HCT116 (cell line): ENCODE data around the gene BRD9. TPM values are rescaled to one million over a fixed set of nuclear protein-coding genes. Genes with fewer than 3 reads are reported as not detected.

Experiments
- ATAC-seq: fragments of 200-7000 bp; cut with Tn5 transposase; 2 replicates; pipeline ENCODE4 v1.9.1; 2020; ENCODE audit warnings: mild to moderate bottlenecking, moderate library complexity
- BruUV-seq: library from RNA; stranded (reverse); fragments of 400-500 nt; replicated peaks from 2 replicates; lab custom pipeline; 2021; lab: Mats Ljungman, UMichigan
- CTCF ChIA-PET: fragments of 300-600 bp; sonication (Branson Sonifier 250); formaldehyde crosslinking; loops from one replicate; lab custom pipeline; 2021; ENCODE audit warnings: antibody characterized with exemption; lab: Charles Lee
- POLR2A ChIA-PET: fragments of 300-600, 350-600 bp; sonication (Branson Sonifier 250); formaldehyde crosslinking; loops from one replicate; lab custom pipeline; 2021; ENCODE audit warnings: antibody characterized with exemption; lab: Charles Lee
- RAD21 ChIA-PET, 2 experiments: fragments of 300-600 bp; sonication (Branson Sonifier 250); formaldehyde crosslinking; loops; one replicate each; lab custom pipeline; 2023; ENCODE audit warnings: low total read pairs in 2 of 2; ENCODE audit not compliant: uncharacterized antibody in 2 of 2, unreplicated experiment in 2 of 2, low non-redundant PET in 1 of 2; lab: Charles Lee
- DNase-seq: peaks from one replicate; pipeline ENCODE4 v3.0.0-alpha.2; 2010; ENCODE audit warnings: low read depth, low spot score
- H2AFZ ChIP-seq: fragments of 200-600 bp; shearing (Covaris generic), sonication (generic); 2 replicates; pipeline ENCODE4 v1.6.1; 2017; ENCODE audit warnings: low read depth, mixed run types, mixed read lengths, antibody characterized with exemption, low read length; ENCODE audit not compliant: poor library complexity, severe bottlenecking
- H3K27ac ChIP-seq: 2 replicates; pipeline ENCODE4 v1.5.1; 2012; ENCODE audit warnings: low read depth, low read length
- H3K27me3 ChIP-seq: fragments of 200-600 bp; sonication (generic); 2 replicates; pipeline ENCODE4 v1.6.1; 2016; ENCODE audit warnings: mixed run types, low read length, mixed read lengths; ENCODE audit not compliant: insufficient read depth
- H3K36me3 ChIP-seq, 2 experiments: fragments of 200-500 bp in 1 of 2; fragments of 200-600 bp in 1 of 2; sonication (Bioruptor generic) in 1 of 2; sonication (generic) in 1 of 2; 2 replicates each; pipeline versions ENCODE4 v1.5.1 to v1.6.1; 2014 to 2016; ENCODE audit warnings: low read length in 2 of 2, inconsistent platforms in 1 of 2, mixed read lengths in 1 of 2, mixed run types in 1 of 2; ENCODE audit not compliant: insufficient read depth in 2 of 2, control insufficient read depth in 1 of 2
- H3K4me1 ChIP-seq, 2 experiments: fragments of 200-600 bp in 1 of 2; sonication (generic) in 1 of 2; 2 replicates each; pipeline versions ENCODE4 v1.5.1 to v1.6.1; 2012 to 2017; ENCODE audit warnings: low read length in 2 of 2, inconsistent platforms in 1 of 2, mild to moderate bottlenecking in 1 of 2, mixed read lengths in 1 of 2, mixed run types in 1 of 2, moderate library complexity in 1 of 2; ENCODE audit not compliant: insufficient read depth in 2 of 2, control insufficient read depth in 1 of 2
- H3K4me2 ChIP-seq: fragments of 200-600 bp; sonication (generic); 2 replicates; pipeline ENCODE4 v1.6.1; 2017; ENCODE audit warnings: mixed run types, low read length, mixed read lengths
- H3K4me3 ChIP-seq, 2 experiments: fragments of 200-600 bp in 1 of 2; sonication (generic) in 1 of 2; replicated peaks in 1 of 2; 2 replicates each; pipeline ENCODE4 v1.5.1; 2011 to 2016; ENCODE audit warnings: low read length in 2 of 2, control low read depth in 1 of 2, low read depth in 1 of 2, mild to moderate bottlenecking in 1 of 2, mixed read lengths in 1 of 2, mixed run types in 1 of 2
- H3K79me2 ChIP-seq: fragments of 200-600 bp; sonication (generic); 2 replicates; pipeline ENCODE4 v1.6.1; 2017; ENCODE audit warnings: mild to moderate bottlenecking, mixed run types, low read length, moderate library complexity, mixed read lengths; ENCODE audit not compliant: insufficient read depth
- H3K9ac ChIP-seq: fragments of 200-600 bp; sonication (generic); 2 replicates; pipeline ENCODE4 v1.6.1; 2016; ENCODE audit warnings: low read length, mixed read lengths
- H3K9me2 ChIP-seq: fragments of 200-600 bp; sonication (generic), shearing (Covaris generic); 2 replicates; pipeline ENCODE4 v1.6.1; 2017; ENCODE audit warnings: mixed run types, mild to moderate bottlenecking, moderate library complexity; ENCODE audit not compliant: insufficient read depth
- H3K9me3 ChIP-seq, 2 experiments: fragments of 200-500 bp in 1 of 2; fragments of 200-600 bp in 1 of 2; sonication (Bioruptor generic) in 1 of 2; sonication (generic) in 1 of 2; 2 replicates each; pipeline ENCODE4 v1.6.1; 2014 to 2017; ENCODE audit warnings: low read length in 2 of 2, mixed read lengths in 2 of 2, inconsistent platforms in 1 of 2, low read depth in 1 of 2, mild to moderate bottlenecking in 1 of 2, mixed run types in 1 of 2, moderate library complexity in 1 of 2; ENCODE audit not compliant: control insufficient read depth in 1 of 2, insufficient read depth in 1 of 2
- H4K20me1 ChIP-seq: fragments of 200-600 bp; sonication (generic), shearing (Covaris generic); 2 replicates; pipeline ENCODE4 v1.6.1; 2017; ENCODE audit warnings: mixed run types, mild to moderate bottlenecking, moderate library complexity; ENCODE audit not compliant: insufficient read depth
- ATF3 ChIP-seq: IDR thresholded peaks from 2 replicates; pipeline ENCODE4 v1.6.1; 2012
- CBX3 ChIP-seq: IDR thresholded peaks from 2 replicates; pipeline ENCODE4 v1.6.1; 2012; ENCODE audit warnings: low read depth
- CEBPB ChIP-seq: IDR thresholded peaks from 2 replicates; pipeline ENCODE4 v1.6.1; 2012; ENCODE audit warnings: low read depth
- CTCF ChIP-seq, 3 experiments: fragments of 200-600 bp in 1 of 3; sonication (generic) in 1 of 3; IDR thresholded peaks in 2 of 3; conservative IDR thresholded peaks in 1 of 3; 2 replicates each; pipeline ENCODE4 v1.5.1; 2012 to 2017; ENCODE audit warnings: low read depth in 2 of 3, low read length in 2 of 3, antibody characterized with exemption in 1 of 3, borderline replicate concordance in 1 of 3, control low read depth in 1 of 3, mild to moderate bottlenecking in 1 of 3, mixed read lengths in 1 of 3, mixed run types in 1 of 3, moderate library complexity in 1 of 3; ENCODE audit not compliant: insufficient read depth in 1 of 3
- EGR1 ChIP-seq: IDR thresholded peaks from 2 replicates; pipeline ENCODE4 v1.6.1; 2012; ENCODE audit warnings: low read depth
- ELF1 ChIP-seq: IDR thresholded peaks from 2 replicates; pipeline ENCODE4 v1.6.1; 2012; ENCODE audit warnings: low read depth, borderline replicate concordance
- EZH2 ChIP-seq: fragments of 200-600 bp; sonication (generic); IDR thresholded peaks from 2 replicates; pipeline ENCODE4 v1.6.1; 2017; ENCODE audit warnings: antibody characterized with exemption, mixed run types
- FOSL1 ChIP-seq: IDR thresholded peaks from 2 replicates; pipeline ENCODE4 v1.6.1; 2012; ENCODE audit warnings: low read depth
- JUND ChIP-seq: IDR thresholded peaks from 2 replicates; pipeline ENCODE4 v1.6.1; 2012
- MAX ChIP-seq: IDR thresholded peaks from 2 replicates; pipeline ENCODE4 v1.6.1; 2012
- POLR2A ChIP-seq: IDR thresholded peaks from 2 replicates; pipeline ENCODE4 v1.7.0; 2011; ENCODE audit warnings: borderline replicate concordance; ENCODE audit not compliant: insufficient read depth, insufficient read length; ENCODE audit errors: extremely low read depth
- POLR2AphosphoS5 ChIP-seq: IDR thresholded peaks from 2 replicates; pipeline ENCODE4 v1.6.1; 2011; ENCODE audit warnings: mild to moderate bottlenecking, low read depth, low read length, moderate library complexity
- RAD21 ChIP-seq: IDR thresholded peaks from 2 replicates; pipeline ENCODE4 v1.6.1; 2012; ENCODE audit warnings: low read depth, mild to moderate bottlenecking
- SP1 ChIP-seq: IDR thresholded peaks from 2 replicates; pipeline ENCODE4 v1.6.1; 2012; ENCODE audit warnings: low read depth
- TCF7L2 ChIP-seq: IDR thresholded peaks from 2 replicates; pipeline ENCODE4 v1.7.0; 2011; ENCODE audit warnings: borderline replicate concordance, inconsistent platforms; ENCODE audit not compliant: insufficient read depth, insufficient read length; ENCODE audit errors: extremely low read depth
- YY1 ChIP-seq: IDR thresholded peaks from 2 replicates; pipeline ENCODE4 v1.6.1; 2011; ENCODE audit warnings: low read length, low read depth, moderate library complexity, mild to moderate bottlenecking; ENCODE audit not compliant: insufficient replicate concordance; ENCODE audit errors: extremely low read depth
- ZBTB33 ChIP-seq: IDR thresholded peaks from 2 replicates; pipeline ENCODE4 v1.6.1; 2011; ENCODE audit warnings: mild to moderate bottlenecking, low read length, moderate library complexity; ENCODE audit not compliant: insufficient replicate concordance; ENCODE audit errors: extremely low read depth
- ZFX ChIP-seq: fragments of 450-650 bp; IDR thresholded peaks from 2 replicates; pipeline ENCODE4 v1.6.1; 2017
- ZNF274 ChIP-seq: fragments of 200-500 bp; sonication (Bioruptor generic); IDR thresholded peaks from 2 replicates; pipeline ENCODE4 v1.6.1; 2014; ENCODE audit warnings: mild to moderate bottlenecking, low read depth, low read length, inconsistent platforms
- intact Hi-C: fragments of 100-400 bp; cut with micrococcal nuclease; formaldehyde crosslinking; loops from 2 replicates; pipeline ENCODE4 v1.10.0; 2022
- total RNA-seq: library from RNA; stranded (reverse); gene quantifications from one replicate; pipeline ENCODE4 v1.2.1, GENCODE V29; 2021; ENCODE audit not compliant: unreplicated experiment
- TF ChIP-seq, protein P1 (sequence below): IDR thresholded peaks from 2 replicates; pipeline ENCODE4 v1.6.1; 2012; ENCODE audit warnings: low read depth

BRD9 gene
- total RNA-seq, 1 experiment from 2014 or later = 54.6 TPM

DNA sequence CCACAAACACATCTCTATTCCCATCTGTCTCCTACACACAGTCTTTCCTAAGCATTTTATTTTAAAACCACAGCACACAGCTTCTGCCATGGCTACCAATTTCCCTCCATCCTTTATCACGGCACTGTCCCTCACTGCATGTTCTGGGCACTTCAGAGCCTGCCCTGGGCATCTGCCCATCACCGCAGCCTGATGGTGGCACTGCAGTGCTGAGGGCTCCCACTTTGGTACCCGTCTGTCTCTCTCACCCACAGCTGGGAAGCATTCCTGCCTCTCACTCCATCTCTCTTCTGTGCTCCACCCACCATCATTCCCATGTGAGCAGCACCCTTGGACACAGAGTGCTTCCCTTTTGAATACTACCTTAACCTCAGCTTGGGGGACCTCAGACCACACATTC, 73.5 kb downstream of the BRD9 start:
- Histone ChIP-seq H3K27me3 (no peaks in the 10 kb centered on the region), H3K4me2 (no peak overlapping the region), H3K4me3 (no peak overlapping the region), H3K4me1 (no peaks in the 10 kb centered on the region), H3K9me3 (no peaks in the 10 kb centered on the region), H3K79me2 (no peaks in the 10 kb centered on the region), H4K20me1 (no peaks in the 10 kb centered on the region), H3K27ac (no peak overlapping the region), H2AFZ (no peak overlapping the region), H3K9me2 (no peaks in the 10 kb centered on the region), H3K9ac (no peak overlapping the region), H3K36me3 (no peaks in the 10 kb centered on the region; a peak in 1 of 4 replicates)
- TF ChIP-seq YY1 (no peak), EZH2 (no peak), POLR2AphosphoS5 (no peak), MAX (no peak), JUND (no peak), EGR1 (no peak), ZNF274 (no peak), CEBPB (no peak), CTCF (IDR thresholded peaks at IDR 0.05 in 2 of 3, conservative IDR thresholded peaks at IDR 0.05 in 1 of 3; ENCODE audit: borderline replicate concordance in 1 of 3, insufficient read depth in 1 of 3, low read depth in 2 of 3, low read length in 2 of 3) (no peak), ZFX (no peak), ATF3 (no peak), SP1 (no peak), TCF7L2 (no peak), ZBTB33 (no peak), RAD21 (no peak), FOSL1 (no peak), CBX3 (no peak), POLR2A (no peak), ELF1 (no peak)
- TF ChIP-seq, protein P1, sequence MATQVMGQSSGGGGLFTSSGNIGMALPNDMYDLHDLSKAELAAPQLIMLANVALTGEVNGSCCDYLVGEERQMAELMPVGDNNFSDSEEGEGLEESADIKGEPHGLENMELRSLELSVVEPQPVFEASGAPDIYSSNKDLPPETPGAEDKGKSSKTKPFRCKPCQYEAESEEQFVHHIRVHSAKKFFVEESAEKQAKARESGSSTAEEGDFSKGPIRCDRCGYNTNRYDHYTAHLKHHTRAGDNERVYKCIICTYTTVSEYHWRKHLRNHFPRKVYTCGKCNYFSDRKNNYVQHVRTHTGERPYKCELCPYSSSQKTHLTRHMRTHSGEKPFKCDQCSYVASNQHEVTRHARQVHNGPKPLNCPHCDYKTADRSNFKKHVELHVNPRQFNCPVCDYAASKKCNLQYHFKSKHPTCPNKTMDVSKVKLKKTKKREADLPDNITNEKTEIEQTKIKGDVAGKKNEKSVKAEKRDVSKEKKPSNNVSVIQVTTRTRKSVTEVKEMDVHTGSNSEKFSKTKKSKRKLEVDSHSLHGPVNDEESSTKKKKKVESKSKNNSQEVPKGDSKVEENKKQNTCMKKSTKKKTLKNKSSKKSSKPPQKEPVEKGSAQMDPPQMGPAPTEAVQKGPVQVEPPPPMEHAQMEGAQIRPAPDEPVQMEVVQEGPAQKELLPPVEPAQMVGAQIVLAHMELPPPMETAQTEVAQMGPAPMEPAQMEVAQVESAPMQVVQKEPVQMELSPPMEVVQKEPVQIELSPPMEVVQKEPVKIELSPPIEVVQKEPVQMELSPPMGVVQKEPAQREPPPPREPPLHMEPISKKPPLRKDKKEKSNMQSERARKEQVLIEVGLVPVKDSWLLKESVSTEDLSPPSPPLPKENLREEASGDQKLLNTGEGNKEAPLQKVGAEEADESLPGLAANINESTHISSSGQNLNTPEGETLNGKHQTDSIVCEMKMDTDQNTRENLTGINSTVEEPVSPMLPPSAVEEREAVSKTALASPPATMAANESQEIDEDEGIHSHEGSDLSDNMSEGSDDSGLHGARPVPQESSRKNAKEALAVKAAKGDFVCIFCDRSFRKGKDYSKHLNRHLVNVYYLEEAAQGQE = no peak
- intact Hi-C loops = no loop called here
- POLR2A ChIA-PET = no interaction called here
- ATAC-seq (no peak), DNase-seq (no peak)
- RAD21 ChIA-PET = no interaction called here
- no TSS peak for BruUV-seq
- CTCF ChIA-PET = no interaction called here
